Keratinocyte (primary cell): Measurements from ENCODE around the gene SDF4.

Experiments
- EZH2 ChIP-seq: IDR thresholded peaks from one replicate; pipeline ENCODE4 v1.6.1; 2012; ENCODE audit warnings: inconsistent platforms, mild to moderate bottlenecking, low read length, moderate library complexity
- TF ChIP-seq, protein P1 (sequence below), 3 experiments: IDR thresholded peaks in 1 of 3; conservative IDR thresholded peaks in 1 of 3; optimal IDR thresholded peaks in 1 of 3; 2 replicates in 2 of 3; 3 replicates in 1 of 3; pipeline versions ENCODE3 to v1.5.1; 2011; ENCODE audit warnings: low read length in 3 of 3, mild to moderate bottlenecking in 3 of 3, moderate library complexity in 2 of 3, control low read depth in 1 of 3, inconsistent platforms in 1 of 3; ENCODE audit not compliant: insufficient read depth in 2 of 3; ENCODE audit errors: extremely low read depth in 1 of 3

DNA sequence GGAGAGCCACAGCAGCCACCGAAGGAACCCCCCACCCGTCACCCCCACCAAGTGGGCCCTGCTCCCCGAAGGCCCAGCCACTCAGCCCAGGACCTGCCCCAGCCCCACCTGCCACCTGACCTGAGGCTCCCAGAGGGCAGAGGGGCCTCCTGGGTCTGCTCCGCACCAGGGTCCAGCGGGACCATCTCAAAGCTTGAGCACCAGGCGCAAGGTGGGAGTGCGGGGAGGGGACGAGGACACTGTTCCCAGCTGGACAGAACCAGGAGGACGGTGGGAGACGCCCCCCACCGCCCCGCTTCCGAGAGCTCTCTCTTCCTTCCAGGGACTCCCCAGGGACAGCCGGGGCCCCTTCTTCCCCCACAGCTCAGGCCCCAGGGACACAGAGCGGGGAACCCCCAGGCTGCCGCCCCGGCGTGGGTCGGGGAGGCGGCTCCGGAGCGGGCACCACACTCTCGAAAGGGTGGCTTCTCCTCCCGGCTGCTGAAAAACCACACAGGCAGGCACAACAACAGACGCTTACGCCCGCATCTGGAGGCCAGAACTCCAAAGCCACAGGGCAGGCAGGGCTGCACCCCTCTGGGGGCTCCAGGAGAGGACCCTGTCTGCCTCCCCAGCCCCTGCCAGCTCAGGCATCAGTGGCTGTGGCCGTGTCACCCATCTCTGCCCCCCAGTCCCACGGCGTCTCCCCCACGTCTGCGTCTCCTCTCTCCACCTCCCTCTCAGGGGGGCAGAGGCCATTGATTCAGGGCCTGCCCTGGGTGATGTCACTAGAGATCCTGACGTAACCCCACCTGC is 60.1 kb downstream of the SDF4 start:
- TF ChIP-seq, protein P1, sequence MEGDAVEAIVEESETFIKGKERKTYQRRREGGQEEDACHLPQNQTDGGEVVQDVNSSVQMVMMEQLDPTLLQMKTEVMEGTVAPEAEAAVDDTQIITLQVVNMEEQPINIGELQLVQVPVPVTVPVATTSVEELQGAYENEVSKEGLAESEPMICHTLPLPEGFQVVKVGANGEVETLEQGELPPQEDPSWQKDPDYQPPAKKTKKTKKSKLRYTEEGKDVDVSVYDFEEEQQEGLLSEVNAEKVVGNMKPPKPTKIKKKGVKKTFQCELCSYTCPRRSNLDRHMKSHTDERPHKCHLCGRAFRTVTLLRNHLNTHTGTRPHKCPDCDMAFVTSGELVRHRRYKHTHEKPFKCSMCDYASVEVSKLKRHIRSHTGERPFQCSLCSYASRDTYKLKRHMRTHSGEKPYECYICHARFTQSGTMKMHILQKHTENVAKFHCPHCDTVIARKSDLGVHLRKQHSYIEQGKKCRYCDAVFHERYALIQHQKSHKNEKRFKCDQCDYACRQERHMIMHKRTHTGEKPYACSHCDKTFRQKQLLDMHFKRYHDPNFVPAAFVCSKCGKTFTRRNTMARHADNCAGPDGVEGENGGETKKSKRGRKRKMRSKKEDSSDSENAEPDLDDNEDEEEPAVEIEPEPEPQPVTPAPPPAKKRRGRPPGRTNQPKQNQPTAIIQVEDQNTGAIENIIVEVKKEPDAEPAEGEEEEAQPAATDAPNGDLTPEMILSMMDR (optimal IDR thresholded peaks at IDR 0.05 in 1 of 3, IDR thresholded peaks at IDR 0.05 in 1 of 3, conservative IDR thresholded peaks at IDR 0.05 in 1 of 3; ENCODE audit: extremely low read depth in 1 of 3, insufficient read depth in 2 of 3, low read length in 3 of 3): no peak
- TF ChIP-seq EZH2: no peak
